Muscle of leg (tissue), 11 donors: ENCODE data around the gene CRYGA. TPM values are rescaled to one million over a fixed set of nuclear protein-coding genes. Genes with fewer than 3 reads are reported as not detected.
A peak's percentile ranks its signal among the peaks of the same experiment; 100 is the strongest.

ENCODE experiments used
- DNase-seq: peaks from one replicate; pipeline ENCODE4 v3.0.0; 2013
- H3K27ac ChIP-seq: one replicate; pipeline ENCODE4 v1.5.1; 2013; ENCODE audit warnings: mild to moderate bottlenecking, low read length, control low read depth
- H3K27me3 ChIP-seq: one replicate; pipeline ENCODE4 v1.6.1; 2013; ENCODE audit warnings: low read length; ENCODE audit not compliant: control insufficient read depth, insufficient read depth
- H3K36me3 ChIP-seq: one replicate; pipeline ENCODE4 v1.6.1; 2013; ENCODE audit warnings: low read length; ENCODE audit not compliant: control insufficient read depth, insufficient read depth
- H3K4me1 ChIP-seq: one replicate; pipeline ENCODE4 v1.6.1; 2013; ENCODE audit warnings: low read length; ENCODE audit not compliant: control insufficient read depth, insufficient read depth
- H3K4me3 ChIP-seq: one replicate; pipeline ENCODE4 v1.5.1; 2013; ENCODE audit warnings: low read length, control low read depth
- H3K9me3 ChIP-seq: replicated peaks from 2 replicates; pipeline ENCODE4 v1.6.1; 2013; ENCODE audit warnings: low read depth, low read length; ENCODE audit not compliant: control insufficient read depth
- WGBS: methylation state at CpG from one replicate; pipeline ENCODE4 v1.1.5; 2013; ENCODE audit warnings: missing lambda C conversion rate; ENCODE audit not compliant: insufficient coverage; 5-methylcytosine and 5-hydroxymethylcytosine counted together
- polyA plus RNA-seq, 8 donors: library from polyadenylated mRNA; unstranded; fragments of 120-200 nt; gene quantifications; one replicate each; pipeline versions ENCODE4 v1.2.1 to v1.2.3, GENCODE V29; 2013; ENCODE audit warnings: inconsistent platforms in 1 of 8, low replicate concordance in 1 of 8; ENCODE audit not compliant: insufficient read length in 8 of 8, insufficient read depth in 1 of 8
- total RNA-seq: library from RNA; stranded (reverse); fragments of 120-200 nt; gene quantifications from one replicate; pipeline ENCODE4 v1.2.4, GENCODE V29; 2013

CRYGA gene
- total and polyA plus RNA-seq, 9 donors: not detected

- Histone ChIP-seq H3K36me3 (no peaks in the 10 kb centered on the region), H3K9me3 (no peaks in the 10 kb centered on the region), H3K27me3 (peaks cover 10% of the 10 kb centered on the region), H3K27ac (no peak overlapping the region), H3K4me3 (no peak overlapping the region), H3K4me1 (no peaks in the 10 kb centered on the region)
- DNase-seq: no peak
- 73% methylated on average over 2 of the region's 2 CpGs for WGBS
Measured at GRCh38 chr2:208186893-208187292, 23.5 kb upstream of the CRYGA start.

GRCh38 chr2:208186465-208186864, 23.1 kb upstream of the CRYGA start:
- 58% methylated on average over 5 of the region's 5 CpGs for WGBS
- Histone ChIP-seq H3K27me3 (peaks cover 10% of the 10 kb centered on the region), H3K4me3 (no peak overlapping the region), H3K9me3 (no peaks in the 10 kb centered on the region), H3K36me3 (no peaks in the 10 kb centered on the region), H3K4me1 (no peaks in the 10 kb centered on the region), H3K27ac (no peak overlapping the region)
- DNase-seq: no peak

GRCh38 chr2:208183972-208184705, 20.8 kb upstream of the CRYGA start:
- Histone ChIP-seq H3K27me3 (peaks cover 10% of the 10 kb centered on the region), H3K36me3 (no peaks in the 10 kb centered on the region), H3K4me1 (no peaks in the 10 kb centered on the region), H3K9me3 (no peaks in the 10 kb centered on the region), H3K27ac (no peak overlapping the region), H3K4me3 (no peak overlapping the region)
- 0% methylated on average over 1 of the region's 12 CpGs for WGBS
- no peak for DNase-seq

GRCh38 chr2:208183526-208183925, 20.1 kb upstream of the CRYGA start:
- 43% methylated on average over 1 of the region's 7 CpGs for WGBS
- Histone ChIP-seq H3K4me3 (no peak overlapping the region), H3K9me3 (no peaks in the 10 kb centered on the region), H3K4me1 (no peaks in the 10 kb centered on the region), H3K27me3 (peaks cover 10% of the 10 kb centered on the region), H3K27ac (no peak overlapping the region), H3K36me3 (no peaks in the 10 kb centered on the region)
- no peak for DNase-seq

GRCh38 chr2:208182835-208183234, 19.4 kb upstream of the CRYGA start:
- no peaks in the 10 kb centered on the region for H3K36me3 ChIP-seq
- no peaks in the 10 kb centered on the region for H3K4me1 ChIP-seq
- H3K27me3 ChIP-seq: peaks cover 10% of the 10 kb centered on the region
- no peak overlapping the region for H3K27ac ChIP-seq
- no peak overlapping the region for H3K4me3 ChIP-seq
- WGBS: 71% methylated on average over 1 of the region's 3 CpGs
- no peaks in the 10 kb centered on the region for H3K9me3 ChIP-seq
- peak; percentile 52 for DNase-seq

- Histone ChIP-seq H3K4me3 (no peak overlapping the region), H3K9me3 (no peaks in the 10 kb centered on the region), H3K36me3 (no peaks in the 10 kb centered on the region), H3K27me3 (peaks cover 8% of the 10 kb centered on the region), H3K4me1 (no peaks in the 10 kb centered on the region), H3K27ac (no peak overlapping the region)
- no CpG with 5 or more reads among the region's 4 CpGs for WGBS
- no peak for DNase-seq
Measured at GRCh38 chr2:208179028-208179609, 15.7 kb upstream of the CRYGA start.

GRCh38 chr2:208175840-208176153, 12.4 kb upstream of the CRYGA start:
- H3K4me3 ChIP-seq: no peak overlapping the region
- H3K4me1 ChIP-seq: no peaks in the 10 kb centered on the region
- no peaks in the 10 kb centered on the region for H3K27me3 ChIP-seq
- 75% methylated on average over 5 of the region's 6 CpGs for WGBS
- H3K36me3 ChIP-seq: no peaks in the 10 kb centered on the region
- H3K9me3 ChIP-seq: no peaks in the 10 kb centered on the region
- H3K27ac ChIP-seq: no peak overlapping the region
- DNase-seq: no peak

- H3K27me3 ChIP-seq: no peaks in the 10 kb centered on the region
- no peaks in the 10 kb centered on the region for H3K4me1 ChIP-seq
- no peak overlapping the region for H3K27ac ChIP-seq
- no peaks in the 10 kb centered on the region for H3K36me3 ChIP-seq
- WGBS: 73% methylated on average over 8 of the region's 21 CpGs
- peak; percentile 91 for DNase-seq
- no peak overlapping the region for H3K4me3 ChIP-seq
- no peaks in the 10 kb centered on the region for H3K9me3 ChIP-seq
Measured at GRCh38 chr2:208175069-208175839, 11.9 kb upstream of the CRYGA start.

GRCh38 chr2:208174144-208174543, 10.8 kb upstream of the CRYGA start:
- no peaks in the 10 kb centered on the region for H3K9me3 ChIP-seq
- H3K27ac ChIP-seq: no peak overlapping the region
- no peak for DNase-seq
- no peaks in the 10 kb centered on the region for H3K36me3 ChIP-seq
- H3K4me1 ChIP-seq: no peaks in the 10 kb centered on the region
- no peak overlapping the region for H3K4me3 ChIP-seq
- H3K27me3 ChIP-seq: no peaks in the 10 kb centered on the region
- 84% methylated on average over 6 of the region's 9 CpGs for WGBS

GRCh38 chr2:208172125-208172524, 8.7 kb upstream of the CRYGA start:
- Histone ChIP-seq H3K9me3 (no peaks in the 10 kb centered on the region), H3K4me3 (no peak overlapping the region), H3K4me1 (no peaks in the 10 kb centered on the region), H3K36me3 (no peaks in the 10 kb centered on the region), H3K27ac (no peak overlapping the region), H3K27me3 (no peaks in the 10 kb centered on the region)
- WGBS: 78% methylated on average over 3 of the region's 4 CpGs
- peak; percentile 58 for DNase-seq
